SIG-M5 (cell line): ENCODE measurements around the gene TRMU.

Source experiments
- DNase-seq: peaks from one replicate; lab custom pipeline; 2025; lab: John Stamatoyannopoulos, UW

TRMU gene

GRCh38 chr22:46355996-46356471 lies 20.5 kb downstream of the TRMU start:
- DNase-seq: no peak

GRCh38 chr22:46356496-46357480 lies 21.3 kb downstream of the TRMU start:
- DNase-seq: no peak

- no peak for DNase-seq
These were observed 22.4 kb downstream of the TRMU start for GRCh38 chr22:46357711-46358520.

- DNase-seq: no peak
These were observed 23.3 kb downstream of the TRMU start for GRCh38 chr22:46358766-46359165.

- DNase-seq: no peak
These were observed 23.8 kb downstream of the TRMU start for GRCh38 chr22:46359362-46359761.

GRCh38 chr22:46360097-46360496 lies 24.6 kb downstream of the TRMU start:
- DNase-seq: no peak

- no peak for DNase-seq
These were observed 25.4 kb downstream of the TRMU start for GRCh38 chr22:46360891-46361290.

GRCh38 chr22:46361826-46362202 lies 26.3 kb downstream of the TRMU start:
- no peak for DNase-seq

GRCh38 chr22:46362203-46362933 lies 26.9 kb downstream of the TRMU start:
- no peak for DNase-seq

GRCh38 chr22:46362934-46363515 lies 27.5 kb downstream of the TRMU start:
- DNase-seq: no peak

- no peak for DNase-seq
These were observed 28.3 kb downstream of the TRMU start for GRCh38 chr22:46363611-46364321.

GRCh38 chr22:46364341-46365165 lies 29.0 kb downstream of the TRMU start:
- no peak for DNase-seq

- no peak for DNase-seq
These were observed 29.7 kb downstream of the TRMU start for GRCh38 chr22:46365166-46365624.

GRCh38 chr22:46366327-46366731 lies 30.8 kb downstream of the TRMU start:
- DNase-seq: no peak

- no peak for DNase-seq
These were observed 31.5 kb downstream of the TRMU start for GRCh38 chr22:46366801-46367706.

- no peak for DNase-seq
These were observed 32.2 kb downstream of the TRMU start for GRCh38 chr22:46367707-46368191.

GRCh38 chr22:46368422-46368821 lies 32.9 kb downstream of the TRMU start:
- no peak for DNase-seq

- DNase-seq: no peak
These were observed 33.6 kb downstream of the TRMU start for GRCh38 chr22:46368871-46369715.
